HEK293 (cell line): ENCODE results near the gene KIF9.

Source experiments
- CTCF ChIA-PET: fragments of 350-600 bp; formaldehyde crosslinking; extraction: SDS; loops from one replicate; lab custom pipeline; 2021; ENCODE audit warnings: antibody characterized with exemption; lab: Yijun Ruan, JAX
- POLR2A ChIA-PET: fragments of 300-600 bp; formaldehyde crosslinking; extraction: SDS; loops from one replicate; lab custom pipeline; 2020; ENCODE audit warnings: antibody characterized with exemption, inconsistent platforms; lab: Yijun Ruan, JAX
- H3K27ac ChIP-seq: fragments of 200-500 bp; sonication (Bioruptor generic); 2 replicates; pipeline ENCODE4 v1.5.1; 2014; ENCODE audit warnings: low read depth, low read length, control low read depth, inconsistent platforms; ENCODE audit errors: extremely low read depth
- H3K36me3 ChIP-seq, 2 experiments: fragments of 200-500 bp in 1 of 2; sonication (Bioruptor generic) in 1 of 2; 1 replicate in 1 of 2; 2 replicates in 1 of 2; pipeline ENCODE4 v1.5.1; 2014 to 2017; ENCODE audit warnings: inconsistent platforms in 2 of 2, low read length in 2 of 2; ENCODE audit not compliant: control insufficient read depth in 2 of 2, insufficient read depth in 1 of 2
- H3K4me1 ChIP-seq: fragments of 200-500 bp; sonication (Bioruptor generic); 2 replicates; pipeline ENCODE4 v1.5.1; 2014; ENCODE audit warnings: mild to moderate bottlenecking, low read length, inconsistent platforms; ENCODE audit not compliant: control insufficient read depth, insufficient read depth
- H3K4me3 ChIP-seq: 2 replicates; pipeline ENCODE4 v1.5.1; 2011; ENCODE audit warnings: low read depth, mild to moderate bottlenecking, control low read depth, low read length, moderate library complexity
- H3K9me3 ChIP-seq: fragments of 200-500 bp; sonication (Bioruptor generic); 2 replicates; pipeline ENCODE4 v1.5.1; 2014; ENCODE audit warnings: low read depth, low read length, inconsistent platforms; ENCODE audit not compliant: control insufficient read depth, insufficient read depth
- KLF17 ChIP-seq: fragments of 450-650 bp; formaldehyde crosslinking; IDR thresholded peaks from 2 replicates; pipeline ENCODE4 v1.5.1; 2016; ENCODE audit warnings: missing biosample characterization, missing genetic modification characterization
- KLF8 ChIP-seq: fragments of 450-650 bp; formaldehyde crosslinking; IDR thresholded peaks from 2 replicates; pipeline ENCODE4 v1.5.1; 2016; ENCODE audit warnings: missing biosample characterization, missing genetic modification characterization
- KLF9 ChIP-seq: fragments of 450-650 bp; formaldehyde crosslinking; IDR thresholded peaks from 2 replicates; pipeline ENCODE4 v1.5.1; 2016; ENCODE audit warnings: missing biosample characterization, missing genetic modification characterization, low read depth
- PRDM1 ChIP-seq: fragments of 450-650 bp; formaldehyde crosslinking; IDR thresholded peaks from 2 replicates; pipeline ENCODE4; 2016; ENCODE audit warnings: missing biosample characterization, missing genetic modification characterization
- PRDM10 ChIP-seq: fragments of 450-650 bp; formaldehyde crosslinking; IDR thresholded peaks from 2 replicates; pipeline ENCODE4 v1.5.1; 2016; ENCODE audit warnings: missing biosample characterization, missing genetic modification characterization
- ZNF211 ChIP-seq: fragments of 450-650 bp; formaldehyde crosslinking; IDR thresholded peaks from 2 replicates; pipeline ENCODE4 v1.5.1; 2016; ENCODE audit warnings: low read depth, missing biosample characterization, missing genetic modification characterization
- ZNF280D ChIP-seq: fragments of 450-650 bp; formaldehyde crosslinking; IDR thresholded peaks from 2 replicates; pipeline ENCODE4 v1.5.1; 2016; ENCODE audit warnings: missing biosample characterization, missing genetic modification characterization
- ZNF354C ChIP-seq: fragments of 450-650 bp; formaldehyde crosslinking; IDR thresholded peaks from 2 replicates; pipeline ENCODE4 v1.5.1; 2016; ENCODE audit warnings: missing biosample characterization, missing genetic modification characterization, low read depth, borderline replicate concordance

KIF9 gene

GRCh38 chr3:47283591-47284364, 1.2 kb upstream of the KIF9 start (continued):
- TF ChIP-seq PRDM10 (tag by site-specific recombination): 0 out of 2 replicates have a peak, but pooled peaks have one; percentile 41
- no peak for TF ChIP-seq ZNF280D (tag by site-specific recombination)

GRCh38 chr3:47283193-47283537, 566 bp upstream of the KIF9 start:
- H3K27ac ChIP-seq: peak overlapping the region; percentile 6
- H3K36me3 ChIP-seq: peaks cover 0 to 19% of the 10 kb centered on the region in 2 experiments; a peak in 2 of 3 replicates
- no peaks in the 10 kb centered on the region; the same call in 1 of the 2 replicates for H3K4me1 ChIP-seq
- H3K9me3 ChIP-seq: no peaks in the 10 kb centered on the region
- H3K4me3 ChIP-seq: peak overlapping the region; percentile 89
- ChIA-PET CTCF (interaction anchor here (0.7 kb wide), 1 partner anchor 8 kb away, joined by 3 read pairs; no protein-coding TSS in a partner anchor), POLR2A (interaction anchor here (1.0 kb wide), 2 partner anchors 8 to 174 kb away, joined by 4 to 5 read pairs; no protein-coding TSS in a partner anchor)
- TF ChIP-seq PRDM10 (tag by site-specific recombination) (peak; percentile 82; the same call in 1 of the 2 replicates), KLF9 (tag by site-specific recombination) (peak; percentile 7; the same call in 1 of the 2 replicates), PRDM1 (tag by site-specific recombination) (0 out of 2 replicates have a peak, but pooled peaks have one; percentile 25), ZNF354C (no peak), ZNF211 (tag by site-specific recombination) (no peak)
- TF ChIP-seq, all 188 proteins: peak for 3

- Histone ChIP-seq H3K27ac (no peak overlapping the region), H3K4me3 (no peak overlapping the region)
- POLR2A ChIA-PET: no interaction called here
Measured at GRCh38 chr3:47280519-47280918, 2.1 kb downstream of the KIF9 start.

More at GRCh38 chr3:47280519-47280918, 2.1 kb downstream of the KIF9 start:
- Histone ChIP-seq H3K9me3 (no peaks in the 10 kb centered on the region), H3K36me3 (no peaks in the 10 kb centered on the region), H3K4me1 (no peaks in the 10 kb centered on the region; the same call in 1 of the 2 replicates)
- no peak for TF ChIP-seq KLF17
- TF ChIP-seq KLF8: no peak
- CTCF ChIA-PET: no interaction called here
